GM18498 (cell line): ENCODE data around the gene SLC7A14.

Source experiments
- ATAC-seq: cut with Tn5 transposase; IDR thresholded peaks from one replicate; pipeline ENCODE4 v1.9.1; 2021; ENCODE audit warnings: mild to moderate bottlenecking, moderate library complexity; ENCODE audit not compliant: unreplicated experiment

The SLC7A14 gene

GRCh38 chr3:170499562-170500156, 86.2 kb downstream of the SLC7A14 start:
- peak; percentile 47 for ATAC-seq

DNA sequence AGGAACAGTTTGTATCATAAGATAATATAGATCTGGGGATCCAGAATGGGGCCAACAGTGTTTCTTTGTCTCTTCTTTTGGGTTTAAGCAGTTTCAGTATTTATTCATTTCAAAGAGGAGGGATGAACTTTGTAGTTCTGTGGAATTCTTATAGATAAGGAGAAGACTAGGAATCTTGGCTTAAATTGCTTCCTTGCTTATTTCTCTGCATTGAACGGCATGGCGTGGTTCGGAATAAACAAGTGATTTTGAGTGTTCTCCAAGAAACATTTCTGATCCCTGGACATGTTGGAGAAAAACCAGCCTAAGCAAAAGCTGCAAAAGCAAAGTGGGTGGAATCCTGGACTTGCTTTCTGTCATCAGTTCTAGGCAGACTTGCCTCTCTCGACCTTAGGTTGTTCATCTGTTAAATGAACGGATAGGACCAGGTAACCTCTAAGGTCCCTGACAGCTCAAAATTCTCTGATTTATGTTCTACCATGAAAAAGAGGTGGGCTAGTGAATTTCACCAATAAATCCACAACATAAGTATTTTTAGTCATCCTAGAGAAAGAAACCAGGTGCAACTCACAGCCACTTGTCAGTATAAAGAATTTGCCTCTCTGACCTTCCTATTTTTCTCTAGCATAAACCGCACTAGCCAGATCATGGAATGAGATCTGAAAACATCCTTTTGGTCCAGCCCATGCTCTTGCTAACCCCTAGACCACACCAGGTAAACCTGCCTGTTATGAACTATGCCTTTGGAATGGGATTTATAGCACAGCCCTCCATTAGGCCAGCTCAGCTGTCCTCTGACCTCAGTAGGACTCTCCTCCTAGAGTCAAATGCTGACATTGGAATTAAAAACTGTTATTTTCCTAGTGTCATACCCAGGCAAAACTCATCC, 88.4 kb downstream of the SLC7A14 start:
- no peak for ATAC-seq

DNA sequence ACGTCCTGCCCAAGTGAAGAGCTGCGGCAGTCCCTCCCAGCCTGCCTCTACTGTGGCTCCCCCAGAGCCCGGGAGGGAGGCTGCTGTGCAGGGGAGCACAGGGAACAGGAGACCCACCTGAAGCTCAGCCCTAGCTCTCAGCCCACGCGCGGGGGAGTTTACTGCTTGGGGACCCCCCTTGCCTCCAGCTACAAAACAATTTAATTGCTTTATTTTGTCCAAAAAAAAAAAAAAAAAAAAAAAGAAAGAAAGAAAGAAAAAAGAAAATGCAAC, 89.1 kb downstream of the SLC7A14 start:
- no peak for ATAC-seq

GRCh38 chr3:170496026-170496867, 89.6 kb downstream of the SLC7A14 start:
- no peak for ATAC-seq

- ATAC-seq, result no peak
These were observed 91.1 kb downstream of the SLC7A14 start for GRCh38 chr3:170494766-170495165.

- ATAC-seq, result no peak
These were observed 92.1 kb downstream of the SLC7A14 start for GRCh38 chr3:170493712-170494182.

DNA sequence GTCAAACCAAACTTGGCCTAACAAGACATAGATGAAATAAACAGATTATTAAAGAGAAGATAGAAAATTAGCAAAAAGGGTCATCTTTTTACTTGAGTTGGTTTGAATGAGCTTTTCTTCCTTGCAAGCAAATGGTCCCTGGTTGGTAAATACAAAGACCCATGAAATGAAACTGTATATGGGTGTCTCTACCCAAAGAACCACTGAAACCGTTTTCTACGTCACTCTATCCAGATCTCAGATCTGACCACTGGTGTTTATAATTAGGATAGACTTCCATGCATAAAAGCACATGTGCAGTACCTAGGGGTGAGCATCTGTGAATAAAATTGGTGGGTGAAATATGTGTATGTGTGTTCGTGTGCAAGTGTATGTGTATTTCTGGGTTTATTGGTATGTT, 94.0 kb downstream of the SLC7A14 start:
- no peak for ATAC-seq

GRCh38 chr3:170490828-170491560, 94.9 kb downstream of the SLC7A14 start:
- ATAC-seq, result no peak

DNA sequence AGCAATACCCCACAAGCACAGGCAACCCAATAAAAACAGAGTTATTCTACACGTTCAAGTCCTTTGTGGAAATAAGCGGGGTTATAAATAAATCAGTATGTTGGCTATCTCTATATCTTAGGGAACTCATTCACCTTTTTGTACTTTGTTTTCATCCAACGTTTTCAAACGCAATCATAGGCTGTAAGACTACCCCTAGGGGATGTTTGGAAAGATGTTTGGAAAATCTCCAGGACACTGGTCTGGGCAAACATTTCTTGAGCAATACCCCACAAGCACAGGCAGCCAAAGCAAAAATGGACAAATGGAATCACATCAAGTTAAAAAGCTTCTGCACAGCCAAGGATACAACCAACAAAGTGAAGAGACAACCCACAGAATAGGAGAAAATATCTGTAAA, 97.1 kb downstream of the SLC7A14 start:
- ATAC-seq, result no peak

GRCh38 chr3:170487031-170487430, 98.8 kb downstream of the SLC7A14 start:
- ATAC-seq, result no peak

- no peak for ATAC-seq
These were observed 99.5 kb downstream of the SLC7A14 start for GRCh38 chr3:170486398-170486797.

DNA sequence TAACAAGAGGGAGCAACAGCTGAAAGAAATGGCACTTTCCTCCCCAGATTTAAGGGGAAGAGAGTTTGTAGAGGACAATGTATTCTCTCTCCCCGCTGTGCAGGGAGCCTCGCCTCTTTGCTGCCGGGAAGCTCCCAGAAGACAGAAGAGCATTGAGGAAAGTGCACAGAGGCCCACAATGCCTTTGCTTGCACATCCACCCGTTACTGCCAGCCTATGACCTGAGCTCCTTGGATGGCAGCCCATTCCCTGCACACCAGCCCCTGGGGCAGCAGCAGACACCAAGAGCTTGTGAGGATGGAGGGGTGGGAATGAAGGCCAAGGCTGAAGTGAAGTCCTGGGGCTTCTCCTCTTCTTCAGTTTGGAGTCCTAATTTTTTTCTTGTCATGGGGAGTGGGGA, 100.2 kb downstream of the SLC7A14 start:
- no peak for ATAC-seq

DNA sequence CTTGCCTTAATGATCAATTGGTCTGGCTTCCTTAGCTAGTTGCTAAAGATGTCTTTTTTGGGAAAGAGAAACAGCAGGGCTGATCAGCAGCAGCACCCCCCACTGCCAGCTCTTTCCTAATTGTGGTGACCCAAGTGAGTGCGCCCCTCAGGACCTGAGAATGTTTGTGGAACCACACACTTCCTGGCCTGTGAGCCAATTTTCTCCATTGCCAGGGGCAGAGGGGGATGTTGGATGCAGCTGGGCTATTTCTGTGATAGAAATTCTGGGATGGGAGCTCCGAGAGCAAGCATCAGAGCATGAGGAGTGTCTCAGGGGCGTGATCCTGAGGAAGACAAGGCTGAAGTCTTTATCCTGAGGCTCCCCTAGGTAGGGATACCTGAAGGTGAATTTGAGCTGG, 100.6 kb downstream of the SLC7A14 start:
- ATAC-seq, result no peak

DNA sequence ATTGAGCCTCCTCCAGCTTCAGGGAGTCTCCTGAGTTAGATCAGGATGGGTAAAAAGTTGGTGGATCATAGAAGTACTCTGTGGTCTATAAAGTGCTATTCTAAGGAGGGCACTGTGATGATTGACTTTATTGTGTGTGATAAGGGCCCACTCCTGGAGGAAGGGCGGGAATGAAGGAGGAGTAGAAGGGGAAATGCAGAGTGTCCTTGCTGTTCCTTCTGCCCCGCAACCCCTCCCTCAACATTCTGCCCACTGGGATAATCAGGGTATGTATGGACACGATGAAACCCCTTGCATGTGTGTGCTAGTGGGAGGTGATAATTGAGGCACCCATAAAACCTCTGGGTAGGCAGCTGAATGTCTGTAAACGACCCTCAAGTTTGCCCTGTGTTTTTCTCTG, 101.0 kb downstream of the SLC7A14 start:
- no peak for ATAC-seq

GRCh38 chr3:170483485-170484262, 102.2 kb downstream of the SLC7A14 start:
- ATAC-seq, result no peak

- ATAC-seq, result no peak
These were observed 103.7 kb downstream of the SLC7A14 start for GRCh38 chr3:170482199-170482598.

GRCh38 chr3:170480111-170480510, 105.8 kb downstream of the SLC7A14 start:
- no peak for ATAC-seq

- ATAC-seq, result no peak
These were observed 108.5 kb downstream of the SLC7A14 start for GRCh38 chr3:170477395-170477794.

DNA sequence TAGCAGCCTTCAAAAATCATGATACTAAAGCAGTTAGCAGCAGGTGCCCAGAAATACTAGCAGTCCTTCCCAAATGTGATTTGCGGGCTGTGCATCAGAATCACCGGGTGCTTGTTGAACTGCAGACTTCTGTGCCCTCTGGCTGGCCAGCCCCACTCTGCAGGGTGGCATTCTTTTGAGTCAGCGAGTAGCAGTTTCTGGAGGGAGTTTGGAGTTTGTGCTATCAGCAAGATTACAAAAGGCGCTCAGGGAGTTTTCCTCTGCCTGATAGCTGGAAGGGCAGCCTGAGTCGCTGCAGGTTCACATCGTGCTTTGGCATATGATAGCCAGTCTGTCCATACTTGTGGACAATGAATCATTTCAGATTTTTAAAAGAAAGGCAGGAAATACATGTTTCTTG, 109.6 kb downstream of the SLC7A14 start:
- no peak for ATAC-seq

DNA sequence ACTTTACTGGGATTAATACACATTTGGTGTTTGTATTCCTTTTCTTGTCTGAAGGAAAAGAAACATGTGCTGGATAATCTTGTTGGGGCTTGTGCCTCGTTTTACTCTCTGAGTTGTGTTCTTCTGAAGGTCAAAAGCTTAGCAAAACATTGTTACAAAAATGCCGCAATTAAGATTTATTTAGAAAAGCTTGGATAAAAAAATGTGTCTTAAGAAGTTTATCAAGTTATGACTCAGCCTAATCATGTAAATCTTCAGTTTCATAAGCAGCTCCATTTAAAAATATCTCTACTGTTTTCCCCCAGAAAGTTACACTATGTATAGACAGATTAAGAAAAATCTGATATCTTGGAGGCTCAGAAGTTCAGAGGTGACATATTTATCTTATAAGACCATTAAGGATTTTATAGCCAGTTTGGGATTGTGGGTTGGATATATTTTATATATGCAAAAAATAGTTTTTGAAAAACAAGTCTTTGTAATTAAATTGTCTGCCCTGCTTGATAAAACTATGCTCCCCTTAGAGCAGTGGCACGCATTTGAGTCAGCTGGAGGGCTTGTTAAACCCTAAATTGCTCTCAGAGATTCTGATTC, 110.7 kb downstream of the SLC7A14 start:
- ATAC-seq, result no peak
